ENCODE results near the gene ZNF282. TPM values are rescaled to one million over a fixed set of nuclear protein-coding genes. Genes with fewer than 3 reads are reported as not detected.

Gene ZNF282
- total RNA-seq, result 27.4 and 30.5 TPM in 2 replicates

GRCh38 chr7:149195180-149196150 is at the start of gene ZNF282:
Gene ZNF282 (plus strand): TSS chr7:149195546. CDS start chr7:149195590, 44 bp downstream.
- DNase-seq (ENCODE audit: low read depth, low spot score), result peak; percentile 67

- DNase-seq (ENCODE audit: low read depth, low spot score), result peak; percentile 35
These were observed 48.1 kb upstream of the ZNF282 start, which contains the start of gene ZNF398 for GRCh38 chr7:149147072-149147751. Gene ZNF398 (plus strand): TSS chr7:149147453. CDS start chr7:149147743, 290 bp downstream.

GRCh38 chr7:149147752-149148653 is 47.3 kb upstream of the ZNF282 start:
- DNase-seq (ENCODE audit: low read depth, low spot score), result no peak

- no peak for DNase-seq (ENCODE audit: low read depth, low spot score)
These were observed 44.4 kb upstream of the ZNF282 start for GRCh38 chr7:149150981-149151380.

- DNase-seq (ENCODE audit: low read depth, low spot score), result no peak
These were observed 42.0 kb upstream of the ZNF282 start for GRCh38 chr7:149153346-149153745.

GRCh38 chr7:149154056-149154455 is 41.3 kb upstream of the ZNF282 start:
- DNase-seq (ENCODE audit: low read depth, low spot score), result no peak

- no peak for DNase-seq (ENCODE audit: low read depth, low spot score)
These were observed 38.4 kb upstream of the ZNF282 start for GRCh38 chr7:149156898-149157297.

GRCh38 chr7:149161241-149161848 is 34.0 kb upstream of the ZNF282 start:
- no peak for DNase-seq (ENCODE audit: low read depth, low spot score)

- DNase-seq (ENCODE audit: low read depth, low spot score), result no peak
These were observed 29.2 kb upstream of the ZNF282 start for GRCh38 chr7:149166142-149166541.

- no peak for DNase-seq (ENCODE audit: low read depth, low spot score)
These were observed 28.6 kb upstream of the ZNF282 start for GRCh38 chr7:149166630-149167352.

GRCh38 chr7:149171892-149172533 is 23.3 kb upstream of the ZNF282 start:
- no peak for DNase-seq (ENCODE audit: low read depth, low spot score)

GRCh38 chr7:149172534-149172920 is 22.8 kb upstream of the ZNF282 start:
- DNase-seq (ENCODE audit: low read depth, low spot score), result no peak

- DNase-seq (ENCODE audit: low read depth, low spot score), result no peak
These were observed 20.2 kb upstream of the ZNF282 start for GRCh38 chr7:149175150-149175549.

GRCh38 chr7:149179241-149179640 is 16.1 kb upstream of the ZNF282 start:
- no peak for DNase-seq (ENCODE audit: low read depth, low spot score)

- no peak for DNase-seq (ENCODE audit: low read depth, low spot score)
These were observed 14.5 kb upstream of the ZNF282 start for GRCh38 chr7:149180722-149181449.

GRCh38 chr7:149181450-149181790 is 13.9 kb upstream of the ZNF282 start:
- no peak for DNase-seq (ENCODE audit: low read depth, low spot score)

GRCh38 chr7:149184274-149184673 is 11.1 kb upstream of the ZNF282 start:
- DNase-seq (ENCODE audit: low read depth, low spot score), result no peak

- no peak for DNase-seq (ENCODE audit: low read depth, low spot score)
These were observed 7.1 kb upstream of the ZNF282 start for GRCh38 chr7:149188213-149188612.

GRCh38 chr7:149188637-149189259 is 6.6 kb upstream of the ZNF282 start:
- no peak for DNase-seq (ENCODE audit: low read depth, low spot score)

Measured in pulmonary artery endothelial cell (primary cell).